Left lung (tissue), 10 donors: ENCODE data around the gene NKX2-3. TPM values are rescaled to one million over a fixed set of nuclear protein-coding genes. Genes with fewer than 3 reads are reported as not detected.

Experiments
- ATAC-seq: fragments of 200-7000 bp; cut with Tn5 transposase; one replicate; pipeline ENCODE4 v1.9.1; 2020; ENCODE audit warnings: moderate library complexity
- DNase-seq, 4 donors: peaks; one replicate each; pipeline ENCODE4 v3.0.0-alpha.2; 2013 to 2020
- H3K27ac ChIP-seq, 2 donors: fragments of 200-600 bp; sonication (generic) in 1 of 2; one replicate each; pipeline versions ENCODE4 v1.5.0 to v1.8.0; 2020 to 2021
- H3K27me3 ChIP-seq, 2 donors: fragments of 200-600 bp; sonication (generic) in 1 of 2; one replicate each; pipeline versions ENCODE4 v1.5.0 to v1.8.0; 2020 to 2021
- H3K36me3 ChIP-seq, 2 donors: fragments of 200-600 bp; sonication (generic) in 1 of 2; one replicate each; pipeline versions ENCODE4 v1.5.0 to v1.8.0; 2020 to 2021
- H3K4me1 ChIP-seq, 2 donors: fragments of 200-600 bp; one replicate each; pipeline ENCODE4 v1.8.0; 2021
- H3K4me3 ChIP-seq, 2 donors: fragments of 200-600 bp; sonication (generic) in 1 of 2; one replicate each; pipeline versions ENCODE4 v1.5.0 to v1.8.0; 2020 to 2021; ENCODE audit warnings: mild to moderate bottlenecking in 1 of 2
- H3K9me3 ChIP-seq, 2 donors: fragments of 200-600 bp; sonication (generic) in 1 of 2; one replicate each; pipeline versions ENCODE4 v1.5.0 to v1.8.0; 2020 to 2021
- intact Hi-C, 2 donors: fragments of 100-400 bp; cut with DNase I; formaldehyde crosslinking; loops; one replicate each; pipeline versions ENCODE4 v1.11.2 to v1.14.2; 2022
- polyA plus RNA-seq, 6 donors: library from polyadenylated mRNA; unstranded; fragments of 120-200 nt; gene quantifications; one replicate each; pipeline ENCODE4 v1.2.1, GENCODE V29; 2013; ENCODE audit not compliant: insufficient read length in 6 of 6
- total RNA-seq, 2 donors: library from RNA; stranded (reverse); fragmentation: NEBNext Ultra II Directional; extraction: Animal tissue kit (Norgen Biotek cat#: 25700); gene quantifications; one replicate each; pipeline ENCODE4 v1.2.1, GENCODE V29; 2021
- TF ChIP-seq, protein P1 (sequence below), 2 donors: fragments of 200-600 bp; sonication (generic) in 1 of 2; IDR thresholded peaks; one replicate each; pipeline versions ENCODE4 v1.5.0 to v1.8.0; 2021; ENCODE audit warnings: antibody characterized with exemption in 2 of 2
- donor health status: DM: no; HTN: yes; CAD: no.
- donor health status: DM: no; HTN: no; CAD: no.

NKX2-3 gene
- total and polyA plus RNA-seq, 8 donors = not detected

DNA sequence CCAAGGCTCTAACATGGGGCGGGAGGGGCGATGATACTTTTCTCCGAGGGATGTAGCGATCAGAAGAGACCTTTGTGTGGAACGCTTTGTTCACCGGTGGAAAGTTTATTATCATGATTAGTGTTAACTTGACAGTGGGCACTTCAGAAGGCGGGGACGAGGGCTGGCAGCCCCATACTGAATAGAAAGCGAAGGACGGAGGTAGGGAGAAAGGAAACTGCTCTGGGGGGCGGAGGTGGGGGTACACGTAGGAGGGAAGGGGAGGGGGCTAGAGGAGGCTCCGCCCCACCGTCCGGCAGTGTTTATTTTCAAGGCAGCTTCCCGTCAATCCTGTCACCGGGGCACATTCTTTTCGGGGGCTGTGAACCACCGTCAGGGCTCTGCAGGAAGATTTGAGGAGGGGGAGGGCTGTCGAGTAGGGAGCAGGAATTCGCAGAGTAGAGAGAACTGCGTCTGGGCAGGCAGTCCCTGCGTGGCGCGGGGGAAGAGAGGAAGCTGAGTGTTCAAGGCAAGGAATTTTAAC, 9.4 kb upstream of the NKX2-3 start:
- intact Hi-C loops = no loop called here
- no peak overlapping the region for H3K27ac ChIP-seq
- no peak for DNase-seq
- ATAC-seq = no peak
- H3K4me3 ChIP-seq = no peak overlapping the region
- TF ChIP-seq, protein P1, sequence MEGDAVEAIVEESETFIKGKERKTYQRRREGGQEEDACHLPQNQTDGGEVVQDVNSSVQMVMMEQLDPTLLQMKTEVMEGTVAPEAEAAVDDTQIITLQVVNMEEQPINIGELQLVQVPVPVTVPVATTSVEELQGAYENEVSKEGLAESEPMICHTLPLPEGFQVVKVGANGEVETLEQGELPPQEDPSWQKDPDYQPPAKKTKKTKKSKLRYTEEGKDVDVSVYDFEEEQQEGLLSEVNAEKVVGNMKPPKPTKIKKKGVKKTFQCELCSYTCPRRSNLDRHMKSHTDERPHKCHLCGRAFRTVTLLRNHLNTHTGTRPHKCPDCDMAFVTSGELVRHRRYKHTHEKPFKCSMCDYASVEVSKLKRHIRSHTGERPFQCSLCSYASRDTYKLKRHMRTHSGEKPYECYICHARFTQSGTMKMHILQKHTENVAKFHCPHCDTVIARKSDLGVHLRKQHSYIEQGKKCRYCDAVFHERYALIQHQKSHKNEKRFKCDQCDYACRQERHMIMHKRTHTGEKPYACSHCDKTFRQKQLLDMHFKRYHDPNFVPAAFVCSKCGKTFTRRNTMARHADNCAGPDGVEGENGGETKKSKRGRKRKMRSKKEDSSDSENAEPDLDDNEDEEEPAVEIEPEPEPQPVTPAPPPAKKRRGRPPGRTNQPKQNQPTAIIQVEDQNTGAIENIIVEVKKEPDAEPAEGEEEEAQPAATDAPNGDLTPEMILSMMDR (IDR thresholded peaks at IDR 0.05) = no peak
- H3K36me3 ChIP-seq = no peaks in the 10 kb centered on the region
- no peaks in the 10 kb centered on the region for H3K9me3 ChIP-seq
- peaks cover 0 to 22% of the 10 kb centered on the region in 2 donors for H3K4me1 ChIP-seq
- peaks cover 100% of the 10 kb centered on the region in 2 donors for H3K27me3 ChIP-seq

- intact Hi-C loops = no loop called here
- Histone ChIP-seq H3K27me3 (peaks cover 100% of the 10 kb centered on the region in 2 donors), H3K4me3 (no peak overlapping the region)
These were observed 8.6 kb upstream of the NKX2-3 start for GRCh38 chr10:99524050-99524666.

DNA sequence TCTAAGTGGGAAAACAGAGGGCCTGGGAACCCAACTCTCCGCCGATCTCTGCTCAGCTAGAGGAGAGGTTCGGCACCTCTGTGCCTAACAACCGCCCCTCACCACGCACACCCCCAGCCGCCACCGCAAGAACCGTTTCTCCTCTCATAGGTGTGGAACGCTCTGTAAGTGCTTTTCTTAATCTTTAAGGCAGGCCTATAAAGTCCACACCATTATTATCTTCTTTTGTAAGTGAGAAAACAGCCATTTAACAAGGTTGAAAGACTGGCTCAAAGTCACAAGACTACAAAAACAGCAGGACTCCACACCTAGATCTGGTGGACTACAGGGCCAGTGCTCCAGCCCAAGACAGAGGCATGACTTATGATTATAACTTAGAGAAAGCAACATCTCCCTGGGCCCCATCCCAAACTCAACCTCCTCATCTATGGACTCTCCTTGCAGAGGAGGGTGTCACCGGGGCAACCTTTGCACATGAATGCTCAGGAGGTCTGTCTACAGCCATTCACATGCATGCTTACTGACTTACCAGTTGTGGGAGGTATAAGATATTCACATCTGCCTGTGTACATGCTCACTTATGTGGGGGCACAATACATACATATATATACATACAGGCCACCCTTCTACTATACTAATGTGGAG, 7.9 kb upstream of the NKX2-3 start:
- Histone ChIP-seq H3K36me3 (no peaks in the 10 kb centered on the region), H3K4me3 (no peak overlapping the region), H3K9me3 (no peaks in the 10 kb centered on the region), H3K27ac (no peak overlapping the region), H3K27me3 (peaks cover 100% of the 10 kb centered on the region in 2 donors), H3K4me1 (peaks cover 0 to 25% of the 10 kb centered on the region in 2 donors)
- intact Hi-C loops = no loop called here
- TF ChIP-seq, protein P1 (IDR thresholded peaks at IDR 0.05) = no peak
- DNase-seq = no peak
- ATAC-seq = no peak

More at GRCh38 chr10:99524050-99524666, 8.6 kb upstream of the NKX2-3 start:
- Histone ChIP-seq H3K9me3 (no peaks in the 10 kb centered on the region), H3K36me3 (no peaks in the 10 kb centered on the region), H3K27ac (no peak overlapping the region), H3K4me1 (peaks cover 0 to 22% of the 10 kb centered on the region in 2 donors)
- TF ChIP-seq, protein P1 (IDR thresholded peaks at IDR 0.05) = no peak
- ATAC-seq (no peak), DNase-seq (no peak)

DNA sequence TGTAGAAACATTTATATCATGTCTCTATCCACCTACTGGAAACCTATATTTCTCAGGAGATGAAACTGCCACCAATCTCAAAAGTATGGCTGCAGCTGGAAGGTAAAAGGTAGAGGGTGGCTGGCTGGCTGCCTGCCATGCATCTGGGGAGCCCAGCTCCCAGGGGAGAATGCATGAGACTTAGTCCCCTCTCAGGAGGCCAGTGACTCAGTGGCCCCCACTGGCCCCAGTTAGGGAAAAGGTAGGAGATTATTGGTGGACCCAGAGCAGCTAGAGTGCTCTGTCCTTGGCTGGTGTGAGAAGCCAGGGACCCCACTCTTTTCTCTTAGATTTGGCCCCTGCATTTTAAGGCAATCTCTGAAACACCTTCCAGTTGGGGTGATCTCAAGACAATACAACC, 6.8 kb upstream of the NKX2-3 start:
- ATAC-seq = no peak
- no peak overlapping the region for H3K27ac ChIP-seq

More for the DNA sequence above, 6.8 kb upstream of the NKX2-3 start:
- H3K4me1 ChIP-seq = peaks cover 0 to 25% of the 10 kb centered on the region in 2 donors
- H3K27me3 ChIP-seq = peaks cover 100% of the 10 kb centered on the region in 2 donors
- TF ChIP-seq, protein P1 (IDR thresholded peaks at IDR 0.05) = no peak
- H3K36me3 ChIP-seq = no peaks in the 10 kb centered on the region
- H3K4me3 ChIP-seq = no peak overlapping the region
- no peaks in the 10 kb centered on the region for H3K9me3 ChIP-seq
- intact Hi-C loops = no loop called here
- no peak for DNase-seq
